HG03342 (cell line): ENCODE measurements around the gene PHF21A.
"Not testable (repeated sequence)": the region's sequence is repeated elsewhere in the genome, so short reads cannot be mapped to it uniquely, and the experiment has no call there.

ENCODE experiments used
- ATAC-seq: cut with Tn5 transposase; IDR thresholded peaks from one replicate; pipeline ENCODE4 v1.9.1; 2021; ENCODE audit warnings: mild to moderate bottlenecking, moderate library complexity; ENCODE audit not compliant: unreplicated experiment

PHF21A gene

DNA sequence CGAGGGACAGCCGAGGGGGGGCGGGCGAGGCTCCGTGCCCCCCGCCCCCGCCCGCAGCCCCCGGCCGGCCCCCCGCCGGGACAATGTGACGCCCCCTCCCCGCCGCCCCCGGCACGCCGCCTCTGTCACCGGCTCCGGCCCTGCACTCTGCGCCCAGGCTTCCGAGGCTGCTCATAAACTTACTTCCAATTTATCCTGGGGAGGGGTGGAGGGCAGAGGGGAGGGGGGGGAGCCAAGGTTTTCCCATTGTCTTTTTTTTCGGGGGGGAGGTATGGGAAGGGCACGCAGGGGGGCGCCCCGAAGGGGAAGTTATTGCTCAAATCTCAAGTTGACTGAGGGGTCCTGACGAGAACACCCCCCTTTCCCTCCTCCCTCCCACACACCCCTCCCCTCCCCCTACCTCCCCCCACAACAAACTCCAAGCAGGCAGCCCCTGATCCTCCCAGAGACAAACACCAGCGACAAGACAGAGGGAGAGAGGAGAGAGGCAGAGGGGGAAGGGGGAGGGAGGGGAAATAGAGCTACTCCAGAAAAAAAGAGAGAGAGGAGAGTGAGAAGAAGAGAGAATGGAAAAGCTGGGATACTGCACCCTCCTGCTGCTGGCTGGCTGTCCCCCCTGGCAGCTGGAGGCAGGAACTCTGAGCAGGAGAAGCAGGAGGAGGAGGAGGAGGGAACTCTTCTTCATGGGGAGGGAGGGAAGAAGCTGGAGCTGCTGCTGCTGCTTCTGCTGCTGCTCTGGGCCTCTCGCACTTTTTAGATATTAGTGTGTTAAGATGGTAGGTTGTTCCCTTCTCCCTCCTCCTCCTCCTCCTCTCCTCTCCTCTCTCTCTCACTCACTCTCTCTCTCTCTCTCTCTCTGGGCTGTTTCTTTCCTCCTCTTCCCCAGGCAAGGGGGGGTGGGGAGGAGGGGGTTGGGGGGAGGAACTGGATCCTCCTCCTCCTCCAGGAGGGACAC, 631 bp downstream of the PHF21A start:
- no peak for ATAC-seq

DNA sequence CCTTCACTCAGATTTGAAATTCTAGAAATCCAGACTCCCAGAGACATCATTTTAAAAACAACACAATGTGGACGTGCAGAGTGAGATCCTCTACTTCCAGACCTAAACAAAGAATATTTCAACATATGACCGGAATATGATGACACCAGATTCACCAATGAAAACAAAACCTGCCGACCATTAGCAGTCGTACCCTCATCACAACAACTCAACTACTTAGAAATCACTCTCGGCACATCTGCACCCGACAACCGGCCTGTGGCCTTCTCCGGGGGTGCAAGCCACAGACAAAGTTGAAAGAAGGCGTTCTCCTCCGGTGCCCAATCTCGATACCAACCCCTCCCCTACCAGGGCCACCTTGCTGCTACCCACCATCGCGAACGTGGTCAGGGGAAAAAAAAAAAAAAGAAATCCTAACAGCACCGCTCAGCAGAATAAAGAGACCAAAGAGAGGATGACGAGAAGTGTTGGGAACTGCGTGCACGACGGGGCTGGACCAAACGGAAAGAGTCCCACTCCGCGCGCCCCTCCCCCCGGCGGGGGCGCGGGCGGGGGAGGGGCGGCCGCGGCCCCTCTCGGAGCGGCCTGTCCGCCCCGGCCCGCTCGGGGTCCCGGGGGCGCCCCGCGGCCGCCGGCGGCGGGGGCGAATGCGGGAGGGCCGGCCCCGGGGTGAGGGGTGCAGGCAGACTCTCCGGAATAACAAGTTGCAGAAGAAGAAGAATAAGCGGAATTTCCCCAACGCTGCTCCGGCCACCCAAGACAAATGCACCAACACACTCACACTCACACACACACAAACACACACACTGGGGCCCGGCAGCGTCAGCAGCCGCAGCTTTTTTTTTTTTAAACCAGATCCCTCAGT, 1.7 kb downstream of the PHF21A start:
- ATAC-seq = peak; percentile 28

DNA sequence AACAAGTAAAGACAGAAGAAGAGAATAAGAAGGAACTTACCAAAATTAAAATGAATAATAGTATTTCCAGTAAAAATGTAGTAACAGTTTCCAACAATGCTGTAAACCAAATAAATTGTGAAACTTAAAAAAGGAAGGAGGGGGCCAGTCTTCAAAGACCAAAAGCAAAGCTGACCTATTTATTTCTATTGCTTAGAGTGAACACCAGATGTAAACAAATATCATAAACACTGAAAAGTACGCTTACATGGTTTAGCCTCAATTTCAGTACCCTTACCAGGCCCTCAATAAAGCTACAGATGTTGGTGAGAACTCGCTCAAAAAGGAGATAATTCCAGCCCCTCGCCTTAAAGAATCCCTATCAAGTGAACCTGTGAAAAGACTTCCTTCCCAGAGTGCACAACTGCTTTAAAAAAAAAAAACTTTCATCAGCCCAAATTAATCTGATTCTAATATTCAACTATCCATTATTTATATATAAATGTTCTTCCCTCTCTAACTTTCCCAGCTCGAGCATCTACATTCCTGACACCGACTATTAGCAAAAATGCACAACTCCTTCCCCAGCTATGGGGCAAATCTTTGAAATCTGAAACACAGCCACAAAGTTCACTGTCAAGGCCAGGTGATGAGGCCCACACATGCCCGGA, 2.4 kb downstream of the PHF21A start:
- ATAC-seq = no peak

DNA sequence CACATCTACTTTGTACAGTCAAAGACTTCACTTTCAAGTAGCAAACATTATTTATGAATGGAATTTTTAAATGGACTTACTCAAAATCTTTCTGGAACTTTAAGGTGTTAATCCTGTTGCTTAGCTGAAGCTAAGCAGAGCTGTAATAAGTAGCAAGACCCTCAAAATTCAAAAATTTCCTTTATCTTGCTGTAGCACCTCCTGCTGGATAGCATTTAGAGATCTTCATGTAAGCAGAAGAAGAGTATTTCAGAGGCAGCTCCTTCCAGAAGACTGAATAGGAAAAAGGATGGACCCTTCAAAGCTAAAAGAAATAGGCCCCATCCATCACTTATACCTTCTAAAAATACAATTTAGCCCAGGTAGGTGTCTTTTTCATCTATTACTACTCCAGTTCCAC, 3.4 kb downstream of the PHF21A start:
- ATAC-seq = no peak

DNA sequence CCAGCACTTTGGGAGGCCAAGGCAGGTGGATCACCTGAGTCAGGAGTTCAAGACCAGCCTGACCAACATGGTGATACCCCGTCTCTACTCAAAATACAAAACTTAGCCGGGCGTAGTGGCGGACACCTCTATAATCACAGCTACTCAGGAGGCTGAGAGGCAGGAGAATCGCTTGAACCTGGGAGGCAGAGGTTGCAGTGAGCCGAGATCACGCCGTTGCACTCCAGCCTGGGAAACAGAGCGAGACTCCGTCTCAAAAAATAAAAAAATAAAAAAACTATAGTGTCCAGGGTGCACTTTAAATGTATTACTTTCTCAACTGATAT, 4.6 kb downstream of the PHF21A start:
- not testable (repeated sequence) for ATAC-seq

DNA sequence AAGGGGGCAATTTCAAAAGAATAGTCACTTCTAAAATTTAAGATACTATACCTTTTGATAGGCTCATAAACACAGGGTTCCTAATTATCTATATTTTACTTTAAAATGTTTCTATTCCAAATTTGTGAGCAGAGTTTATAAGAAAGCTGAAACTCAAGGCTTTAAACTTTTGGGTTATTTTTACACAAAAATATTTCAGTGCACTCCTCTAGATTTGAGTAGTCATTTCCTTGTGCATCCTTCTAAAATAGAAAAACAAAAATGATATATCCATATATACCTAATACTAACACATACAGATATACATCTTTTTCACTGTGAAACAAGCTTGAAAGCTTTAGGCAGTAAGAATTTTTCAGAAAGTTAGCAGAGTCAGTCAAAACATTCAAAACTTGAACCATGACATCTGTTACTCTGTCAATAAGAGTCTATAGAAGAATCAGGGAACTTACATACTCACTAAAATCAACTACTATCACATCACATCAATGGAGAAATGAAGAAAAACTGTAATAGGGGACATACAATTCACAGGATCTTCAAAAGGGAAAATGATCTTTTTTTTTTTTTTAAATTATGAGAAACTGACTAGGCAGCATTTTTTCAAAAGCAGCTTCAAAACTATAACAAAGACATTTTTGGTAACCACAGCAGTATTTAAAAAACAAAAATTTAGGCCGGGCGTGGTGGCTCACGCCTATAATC, 5.1 kb downstream of the PHF21A start:
- ATAC-seq = no peak

DNA sequence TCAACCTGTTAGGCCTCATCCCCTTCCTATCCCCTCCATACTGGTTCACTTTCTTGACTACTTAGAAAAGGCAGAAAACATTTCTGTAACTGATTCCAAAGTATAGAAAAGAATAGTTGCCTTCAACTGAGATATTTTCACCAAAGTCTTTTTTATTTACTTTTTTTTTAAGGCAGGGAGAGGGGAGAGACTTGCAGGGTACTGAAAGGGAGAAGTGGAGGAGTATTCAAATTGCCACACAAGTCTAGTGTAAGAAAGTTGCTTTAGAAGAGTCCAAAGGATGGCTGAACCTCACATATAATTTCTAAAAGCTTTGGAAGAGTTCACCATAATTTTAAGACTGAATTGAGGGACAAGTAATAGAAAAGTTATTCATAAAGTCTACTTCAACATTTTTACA, 6.3 kb downstream of the PHF21A start:
- ATAC-seq = no peak

DNA sequence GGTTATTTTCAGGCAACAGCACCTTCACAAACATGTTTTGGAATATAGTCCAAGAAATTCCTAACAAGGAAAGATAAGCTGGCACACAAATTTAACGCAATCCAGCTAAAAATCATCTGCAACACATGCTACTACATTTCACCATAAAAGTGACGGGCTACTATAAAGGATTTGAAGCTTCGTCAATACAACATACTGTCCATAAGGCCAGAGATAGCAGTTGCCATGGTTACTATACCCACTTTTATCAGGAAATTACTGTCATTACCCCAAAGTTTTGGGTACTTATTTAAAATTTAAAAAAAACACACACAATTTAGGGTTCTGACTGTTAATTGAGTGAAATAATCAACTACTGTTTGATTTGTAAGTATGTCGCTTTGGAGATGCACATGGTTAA, 6.9 kb downstream of the PHF21A start:
- ATAC-seq = no peak

DNA sequence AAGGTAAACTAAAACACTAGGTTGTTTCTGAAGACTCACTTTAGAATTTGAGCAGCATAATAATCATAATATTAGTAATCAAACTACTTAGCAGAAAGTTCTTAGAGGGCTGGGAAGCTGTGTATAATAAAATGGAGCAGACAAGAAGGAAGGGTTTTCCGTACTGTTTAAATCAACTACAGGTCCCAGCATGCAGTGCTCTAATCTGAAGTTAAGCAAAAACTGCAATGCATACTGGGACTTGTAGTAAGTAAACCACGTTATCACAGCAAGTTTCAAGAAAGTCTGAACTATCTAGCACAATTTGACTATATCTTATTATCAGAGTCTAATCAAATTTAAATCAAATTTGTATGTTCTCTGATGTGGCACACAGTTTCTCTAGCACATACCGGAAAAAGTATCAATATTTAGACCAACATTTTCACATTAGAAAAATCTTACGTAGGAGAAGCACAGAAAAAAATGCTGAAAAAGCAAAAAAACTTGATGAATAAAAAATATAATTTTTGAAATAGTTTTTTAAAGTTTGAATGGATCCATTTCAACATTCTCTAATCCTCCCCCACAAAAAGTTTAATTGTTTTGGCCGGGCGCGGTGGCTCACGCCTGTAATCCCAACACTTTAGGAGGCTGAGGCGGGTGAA, 8.2 kb downstream of the PHF21A start:
- peak; percentile 71 for ATAC-seq

DNA sequence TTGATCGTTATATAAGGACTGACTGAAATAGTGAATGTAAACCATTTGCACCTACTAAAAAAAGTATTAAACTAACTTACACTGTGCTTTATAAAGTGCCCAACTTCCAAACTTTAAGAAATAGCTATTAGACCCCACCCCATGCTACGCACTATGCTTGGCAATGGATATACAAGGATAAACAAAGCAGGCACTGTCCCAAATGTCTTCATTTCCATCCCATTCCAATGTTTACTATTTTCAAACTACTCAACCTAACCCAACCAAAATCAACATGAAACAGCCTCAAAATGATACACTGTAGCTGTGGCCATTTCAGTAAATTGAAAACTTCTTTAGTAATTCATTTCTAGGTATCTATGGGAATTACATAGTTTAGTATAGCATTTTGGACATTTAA, 12.5 kb downstream of the PHF21A start:
- ATAC-seq = no peak

DNA sequence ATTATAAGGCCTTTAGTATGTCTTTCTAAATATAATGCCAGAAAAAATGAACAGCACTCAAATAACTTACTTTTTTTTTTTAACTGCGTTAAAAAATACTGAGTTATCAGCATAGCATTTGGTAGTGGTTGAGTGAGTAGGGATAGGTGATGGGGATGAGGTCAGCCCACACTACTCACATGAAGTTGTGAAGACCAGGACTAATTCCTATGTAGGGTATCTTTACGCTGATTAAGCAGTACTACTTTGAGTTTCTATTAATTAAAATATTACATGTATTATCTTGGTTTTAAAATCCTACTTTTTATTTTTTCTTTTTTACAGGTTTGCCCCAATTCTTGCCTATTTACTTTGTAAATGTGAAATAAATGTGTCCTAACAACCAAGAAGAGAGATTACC, 13.5 kb downstream of the PHF21A start:
- no peak for ATAC-seq

DNA sequence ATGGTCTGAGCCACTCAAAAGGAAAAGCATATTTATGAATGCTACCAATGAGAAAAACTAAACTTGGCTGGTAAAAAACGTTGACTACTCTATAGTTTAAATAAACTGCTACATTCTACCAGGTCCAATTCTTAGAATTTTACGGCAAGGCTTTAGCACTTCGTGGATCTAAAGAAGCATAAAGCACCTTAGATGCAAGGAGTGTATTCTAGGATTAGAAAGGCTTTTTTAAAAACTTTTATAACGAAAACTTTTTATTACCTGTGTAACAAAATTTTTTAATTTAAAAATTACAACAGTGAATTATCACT, 13.9 kb downstream of the PHF21A start:
- no peak for ATAC-seq

DNA sequence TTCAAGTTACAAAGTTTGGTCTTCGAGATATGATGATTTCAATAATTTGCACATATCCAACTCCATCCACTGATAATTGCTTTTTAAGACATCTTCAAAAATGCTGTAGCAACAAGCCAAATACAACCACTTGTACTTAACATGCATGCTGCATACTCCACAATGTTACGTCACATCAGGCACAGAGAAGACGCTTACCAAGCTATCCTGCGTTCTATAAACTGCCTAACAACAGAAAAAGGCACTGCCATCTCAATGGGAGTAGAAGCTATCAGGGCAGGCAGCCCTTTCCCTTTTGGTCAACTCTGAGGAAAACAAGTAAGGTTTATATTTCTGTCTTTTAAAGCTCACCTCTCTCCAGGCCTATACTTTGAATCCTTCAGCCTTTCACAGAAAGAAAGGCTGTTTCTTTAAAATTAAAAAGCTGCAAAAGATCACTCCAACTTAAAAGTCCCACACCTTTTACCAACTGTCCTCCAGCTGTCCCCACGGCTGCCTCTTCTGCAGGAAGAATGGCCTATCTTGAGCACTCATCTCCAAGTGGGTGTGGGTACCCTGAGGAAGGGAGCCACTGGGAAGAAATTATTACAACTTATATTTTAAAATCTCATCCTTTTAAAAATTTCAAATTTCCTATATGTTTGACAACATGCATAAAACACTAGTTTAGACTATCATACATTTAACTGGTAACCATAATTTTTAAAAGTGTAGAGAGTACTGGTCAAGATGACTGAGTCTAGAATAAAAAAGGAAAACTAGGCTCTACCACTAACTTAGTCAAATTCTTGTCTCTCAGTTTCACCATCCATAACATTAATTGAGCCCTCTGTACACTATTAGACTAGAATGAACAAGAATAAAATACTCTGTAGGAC, 14.5 kb downstream of the PHF21A start:
- no peak for ATAC-seq

DNA sequence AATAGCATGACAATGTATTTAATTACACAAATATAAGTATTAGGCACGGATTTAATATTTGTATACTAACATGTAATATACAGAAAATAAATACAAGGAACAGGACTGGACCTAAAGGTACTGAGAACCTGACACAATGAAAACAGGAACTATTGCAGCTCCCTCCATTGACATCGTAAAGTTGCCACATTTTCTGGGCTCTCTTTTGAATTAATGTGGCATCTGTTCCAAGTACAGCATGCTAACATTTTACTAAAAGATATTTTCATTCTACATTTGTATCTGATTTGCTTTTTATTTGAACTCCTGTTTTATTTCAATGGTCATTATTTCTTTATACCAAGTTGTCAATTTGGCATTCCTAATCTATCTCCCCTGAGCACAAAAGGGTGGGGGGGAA, 15.3 kb downstream of the PHF21A start:
- ATAC-seq = no peak

DNA sequence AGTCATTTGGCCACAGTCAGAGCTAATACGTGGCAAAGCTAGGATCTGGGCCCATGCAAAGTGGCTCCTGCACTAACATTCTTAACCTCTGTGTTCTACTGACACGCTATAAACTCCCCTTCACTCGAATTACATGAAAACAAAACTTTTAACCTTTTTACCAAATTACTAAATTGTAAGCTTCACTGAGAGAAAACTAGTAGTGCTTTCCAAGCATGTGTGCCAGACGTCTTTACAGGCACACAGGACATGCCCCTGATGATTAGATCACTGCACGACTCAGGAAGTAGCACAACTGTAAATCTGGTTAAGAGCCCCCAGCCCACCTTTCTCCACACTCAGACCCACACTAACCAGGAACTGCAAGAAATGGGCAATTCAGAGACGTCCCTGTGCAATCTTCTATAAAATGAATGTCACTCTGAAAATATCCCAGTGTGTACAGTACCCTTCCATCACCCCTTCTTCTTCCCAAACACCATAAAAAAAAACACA, 16.1 kb downstream of the PHF21A start:
- no peak for ATAC-seq

DNA sequence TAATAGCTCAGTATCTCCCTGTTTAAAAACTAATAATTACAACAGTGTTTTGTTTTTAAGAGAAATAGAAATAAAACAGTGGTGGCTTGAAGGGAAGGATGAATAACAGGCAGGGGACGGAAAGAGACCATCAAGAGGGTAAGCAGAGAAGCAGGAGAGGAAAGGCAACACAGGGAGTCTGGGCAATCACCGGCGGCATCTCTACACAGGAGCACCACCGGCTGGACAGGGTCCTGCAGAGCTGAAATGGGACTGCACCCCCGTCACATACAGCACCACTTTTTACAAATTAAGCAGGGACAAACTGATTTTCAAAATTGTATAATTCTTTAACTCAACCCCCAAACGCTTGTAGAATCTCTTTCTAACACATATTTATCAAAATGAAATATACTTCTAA, 18.4 kb downstream of the PHF21A start:
- no peak for ATAC-seq

DNA sequence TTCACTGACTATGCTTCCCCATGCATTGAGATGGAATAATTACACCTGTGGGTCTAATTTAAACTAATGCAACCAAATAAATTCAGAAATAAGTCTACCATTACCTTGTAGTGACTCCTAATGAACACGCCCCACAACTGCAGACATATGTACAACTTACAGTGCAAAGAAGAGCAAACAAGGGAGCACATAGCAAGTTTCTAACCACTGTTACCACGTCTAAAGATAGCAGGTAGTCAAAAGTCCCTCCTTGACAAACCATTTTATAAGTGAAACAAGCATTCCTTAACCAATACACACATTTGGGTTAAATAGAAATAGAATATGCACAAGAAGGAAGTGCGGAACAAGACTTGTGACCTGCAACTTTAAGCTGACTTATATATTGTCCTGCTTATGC, 20.6 kb downstream of the PHF21A start:
- peak; percentile 73 for ATAC-seq

DNA sequence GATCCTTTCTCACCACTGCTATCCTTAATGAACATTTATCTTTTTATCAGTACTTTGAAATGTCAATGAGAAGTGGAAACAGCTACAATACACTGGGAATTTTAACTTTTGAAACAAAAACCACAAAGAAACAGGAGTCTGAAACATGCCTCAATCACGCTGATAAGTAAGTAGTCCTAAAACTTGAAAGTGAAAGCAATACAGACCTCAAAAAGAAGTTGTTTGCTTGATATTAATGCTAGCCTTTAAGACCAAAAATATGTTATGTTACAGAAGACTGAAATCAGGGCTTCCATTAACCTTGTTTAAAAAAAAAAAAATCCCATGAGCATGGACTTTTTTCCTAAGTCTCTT, 21.3 kb downstream of the PHF21A start:
- ATAC-seq = peak; percentile 41

DNA sequence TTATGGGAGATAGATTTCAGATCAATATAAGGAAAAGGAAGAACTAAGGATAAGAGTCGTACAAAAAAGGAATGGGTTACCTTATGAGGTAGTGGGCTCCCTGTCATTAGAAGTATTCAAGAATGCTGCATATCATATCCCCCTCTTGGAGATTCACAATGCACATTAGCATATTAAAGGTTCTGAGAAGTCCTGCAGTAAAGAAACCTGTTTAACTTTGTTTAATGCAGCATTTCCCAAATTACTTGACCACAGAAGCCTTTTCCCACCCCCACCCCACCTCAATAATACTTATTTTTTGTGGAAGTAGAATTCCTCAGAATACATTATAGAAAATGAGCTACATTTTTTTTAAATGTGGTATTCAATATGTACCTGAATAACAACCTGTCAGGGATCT, 30.9 kb downstream of the PHF21A start:
- no peak for ATAC-seq

DNA sequence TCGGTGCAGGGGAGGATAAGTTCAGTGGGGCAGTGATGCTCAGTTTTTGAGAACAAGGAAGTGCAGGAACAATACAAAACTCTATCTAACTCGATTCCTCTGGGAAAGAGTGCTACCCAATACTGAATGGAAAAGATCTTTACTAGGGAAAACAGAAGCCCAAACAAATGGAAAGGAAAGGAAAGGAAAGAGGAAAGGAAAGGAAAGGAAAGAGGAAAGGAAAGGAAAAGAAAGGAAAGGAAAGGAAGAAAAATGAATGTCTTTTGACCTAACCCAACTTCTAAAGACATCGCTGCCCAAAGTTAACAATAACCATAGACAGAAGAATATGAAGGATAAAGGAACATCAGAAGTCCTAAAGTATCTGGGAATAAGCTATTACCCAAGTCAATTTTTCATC, 41.6 kb downstream of the PHF21A start:
- ATAC-seq = no peak
